Epithelial cell of esophagus (primary cell): Measurements from ENCODE around the gene DIP2C.

Experiments used
- DNase-seq: peaks from one replicate; pipeline ENCODE4 v3.0.0; 2010; ENCODE audit warnings: low read depth
- H3K4me3 ChIP-seq: 2 replicates; pipeline ENCODE4 v1.5.1; 2011; ENCODE audit warnings: mild to moderate bottlenecking, low read length, control low read depth
- TF ChIP-seq, protein P1 (sequence below): IDR thresholded peaks from 2 replicates; pipeline ENCODE4 v1.5.1; 2011; ENCODE audit warnings: low read depth, mild to moderate bottlenecking, low read length, control low read depth, inconsistent platforms; ENCODE audit not compliant: insufficient read depth; ENCODE audit errors: missing control alignments

DIP2C gene

DNA sequence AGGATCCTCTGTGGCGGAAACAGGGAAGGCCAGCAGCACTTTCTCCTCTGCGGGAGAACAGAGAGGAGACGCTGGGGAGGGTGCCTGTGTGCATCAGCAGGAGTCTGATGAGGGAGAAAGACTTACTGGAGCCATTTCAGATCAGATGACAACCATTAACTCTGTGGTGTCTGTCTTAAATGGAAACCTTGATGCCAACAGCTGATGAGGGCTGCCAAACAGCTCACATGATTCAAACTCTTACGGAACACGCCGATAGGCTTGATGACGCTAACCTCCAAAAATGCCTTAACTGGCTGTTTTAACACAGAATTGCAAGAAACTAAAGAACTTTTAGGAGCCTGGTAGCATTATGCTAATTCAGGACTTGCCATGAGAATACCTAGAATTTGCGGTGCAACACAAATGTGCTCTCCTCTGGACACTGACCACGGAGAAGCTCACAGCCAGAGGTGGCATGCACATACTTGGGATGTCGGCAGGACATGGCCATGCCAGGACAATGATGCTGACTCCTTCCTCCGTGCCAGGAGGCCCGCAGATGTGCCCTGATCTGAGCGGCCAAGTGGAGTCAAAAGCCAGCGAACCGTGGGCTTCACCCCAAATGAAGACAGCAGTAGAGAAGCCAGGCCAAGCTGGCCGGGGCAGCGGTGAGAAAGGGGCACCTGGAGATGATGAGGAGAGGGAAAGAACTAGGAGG, 399.3 kb downstream of the DIP2C start:
- no peak for DNase-seq
- TF ChIP-seq, protein P1, sequence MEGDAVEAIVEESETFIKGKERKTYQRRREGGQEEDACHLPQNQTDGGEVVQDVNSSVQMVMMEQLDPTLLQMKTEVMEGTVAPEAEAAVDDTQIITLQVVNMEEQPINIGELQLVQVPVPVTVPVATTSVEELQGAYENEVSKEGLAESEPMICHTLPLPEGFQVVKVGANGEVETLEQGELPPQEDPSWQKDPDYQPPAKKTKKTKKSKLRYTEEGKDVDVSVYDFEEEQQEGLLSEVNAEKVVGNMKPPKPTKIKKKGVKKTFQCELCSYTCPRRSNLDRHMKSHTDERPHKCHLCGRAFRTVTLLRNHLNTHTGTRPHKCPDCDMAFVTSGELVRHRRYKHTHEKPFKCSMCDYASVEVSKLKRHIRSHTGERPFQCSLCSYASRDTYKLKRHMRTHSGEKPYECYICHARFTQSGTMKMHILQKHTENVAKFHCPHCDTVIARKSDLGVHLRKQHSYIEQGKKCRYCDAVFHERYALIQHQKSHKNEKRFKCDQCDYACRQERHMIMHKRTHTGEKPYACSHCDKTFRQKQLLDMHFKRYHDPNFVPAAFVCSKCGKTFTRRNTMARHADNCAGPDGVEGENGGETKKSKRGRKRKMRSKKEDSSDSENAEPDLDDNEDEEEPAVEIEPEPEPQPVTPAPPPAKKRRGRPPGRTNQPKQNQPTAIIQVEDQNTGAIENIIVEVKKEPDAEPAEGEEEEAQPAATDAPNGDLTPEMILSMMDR: no peak
- no peak overlapping the region for H3K4me3 ChIP-seq

DNA sequence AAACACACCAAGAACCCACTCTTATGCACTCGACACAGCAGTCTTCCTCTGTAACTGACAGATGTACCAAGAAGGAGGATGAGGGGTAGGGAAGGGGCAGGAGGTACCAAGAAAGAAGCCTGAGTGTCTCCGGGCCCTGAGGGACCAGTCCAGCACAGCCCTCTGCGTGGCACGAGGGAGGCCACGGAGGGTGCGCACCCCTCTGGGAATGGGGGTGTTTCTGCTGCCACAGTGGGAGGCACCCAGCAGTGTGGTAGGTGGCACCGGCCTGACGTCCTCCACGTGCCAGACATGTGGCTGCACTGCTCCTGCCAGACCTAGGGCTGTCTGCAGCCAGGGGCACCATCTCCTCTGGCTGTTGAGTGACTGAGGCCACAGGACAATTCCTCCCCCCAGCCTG, 399.9 kb downstream of the DIP2C start:
- TF ChIP-seq, protein P1: no peak
- DNase-seq: no peak
- no peak overlapping the region for H3K4me3 ChIP-seq

DNA sequence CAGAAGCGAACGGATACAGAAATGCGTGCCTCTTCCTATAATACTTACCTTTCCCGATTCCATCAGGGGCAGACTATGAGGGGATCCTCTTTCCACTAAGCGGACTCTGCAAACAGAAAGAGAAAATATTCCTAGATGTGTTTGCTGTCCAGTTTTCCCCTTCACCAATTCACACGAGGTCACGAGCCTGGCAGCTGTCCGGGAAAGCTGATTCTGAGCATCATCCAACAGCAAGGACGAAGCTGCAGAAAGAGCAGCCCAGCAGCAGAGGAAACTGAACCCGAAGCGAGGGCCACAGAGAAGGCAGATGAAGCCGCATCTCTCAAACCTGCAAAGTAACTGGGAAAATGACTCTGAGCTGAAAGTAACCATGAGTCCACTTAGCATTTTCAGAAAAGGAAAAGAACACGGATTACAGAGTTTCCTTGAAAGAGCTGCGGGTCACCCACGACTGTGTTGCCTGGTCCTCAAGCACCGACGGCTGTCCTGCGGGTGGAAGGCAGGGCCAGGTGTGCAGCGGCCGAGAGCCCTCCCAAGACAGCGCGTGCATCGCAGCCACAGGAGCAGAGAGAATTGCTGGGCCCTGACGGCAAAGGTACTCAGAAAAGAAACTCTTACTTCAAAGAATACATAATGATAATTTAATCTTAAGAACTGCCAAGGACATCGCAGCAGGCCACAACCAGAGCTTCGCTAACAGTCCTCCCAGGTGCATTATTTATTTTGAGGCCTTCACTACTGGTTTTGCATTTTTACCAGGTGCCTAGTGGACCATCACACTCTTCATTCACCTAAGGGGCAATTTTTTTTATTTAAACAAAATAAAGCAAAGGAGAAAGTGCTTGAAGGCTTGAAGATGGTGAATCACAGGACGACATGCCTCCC, 400.9 kb downstream of the DIP2C start:
- DNase-seq: no peak
- TF ChIP-seq, protein P1: no peak

DNA sequence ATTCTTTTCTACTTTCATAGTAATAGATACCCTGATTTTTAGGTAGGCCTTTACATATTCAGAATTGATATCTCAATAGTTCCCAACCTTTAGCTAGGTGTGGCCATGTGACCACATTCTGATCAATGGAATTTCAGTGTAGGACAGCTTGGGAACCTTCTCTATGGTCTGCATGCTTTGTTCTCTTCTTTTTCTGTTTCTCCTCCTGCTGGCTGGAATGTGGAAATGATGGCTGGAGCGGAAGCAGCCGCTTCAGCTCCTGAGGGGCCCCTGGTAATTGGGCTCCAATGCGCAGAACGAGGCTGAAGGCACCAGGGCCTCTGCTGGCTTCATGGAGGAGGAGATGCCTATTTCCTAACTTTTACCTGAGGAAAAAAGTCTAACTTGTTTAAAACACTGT, 401.7 kb downstream of the DIP2C start:
- TF ChIP-seq, protein P1: peak; percentile 23
- no peak overlapping the region for H3K4me3 ChIP-seq
- no peak for DNase-seq

More for the DNA sequence above, 400.9 kb downstream of the DIP2C start:
- no peak overlapping the region for H3K4me3 ChIP-seq

DNA sequence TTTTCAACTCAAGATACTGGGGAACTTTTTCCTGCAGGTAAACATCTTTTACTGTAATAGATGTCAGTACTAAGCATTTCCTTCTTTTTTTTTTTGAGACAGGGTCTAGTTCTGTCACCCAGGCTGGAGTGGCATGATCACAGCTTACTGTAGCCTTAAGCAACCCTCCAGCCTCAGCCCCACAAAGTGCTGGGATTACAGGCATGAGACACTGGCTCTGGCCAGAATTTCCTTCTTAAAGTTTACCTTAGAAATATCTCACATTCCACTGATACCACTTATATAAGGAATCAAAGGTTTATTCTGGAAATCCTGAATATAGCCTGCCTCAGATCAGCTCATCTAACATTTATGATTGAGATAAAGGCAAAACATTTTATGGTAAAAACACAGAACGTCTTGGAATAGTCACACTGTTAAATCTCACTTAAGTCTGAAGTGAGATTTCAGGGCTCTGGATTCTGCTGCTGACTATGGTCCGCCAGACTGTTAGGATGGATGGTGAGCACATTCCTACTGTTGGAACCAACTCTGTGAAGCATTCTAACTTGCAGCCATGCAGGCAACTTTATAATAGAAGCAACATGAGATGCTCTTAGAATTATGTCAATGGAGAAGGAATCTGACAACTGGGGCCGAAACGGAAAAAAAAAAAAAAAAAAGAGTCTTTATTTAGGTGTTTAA, 402.3 kb downstream of the DIP2C start:
- DNase-seq: no peak
- no peak overlapping the region for H3K4me3 ChIP-seq
- TF ChIP-seq, protein P1: no peak

DNA sequence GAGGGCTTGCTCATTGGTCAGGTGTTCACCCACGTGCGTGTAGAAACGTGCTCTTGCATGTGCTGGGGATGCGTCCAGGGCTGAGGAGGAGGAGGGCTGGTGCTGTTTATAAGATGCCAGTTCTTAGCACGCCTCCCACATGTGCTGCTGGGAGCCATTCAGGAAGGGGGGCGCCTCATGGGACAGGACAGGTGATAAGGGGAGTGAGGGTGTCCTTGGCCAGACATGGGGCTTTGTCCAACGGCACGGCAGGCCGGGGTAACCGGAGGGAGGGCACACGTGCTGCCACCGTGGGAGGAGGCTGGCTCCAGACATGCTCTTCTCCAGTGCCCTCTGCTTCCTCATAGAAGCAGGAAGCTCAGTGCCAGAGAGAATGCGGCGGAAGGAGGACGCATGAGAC, 404.3 kb downstream of the DIP2C start:
- TF ChIP-seq, protein P1: no peak
- peak; percentile 28 for DNase-seq
- no peak overlapping the region for H3K4me3 ChIP-seq
